CD14-positive monocyte (primary cell): ENCODE results near the gene TEX36. TPM values are rescaled to one million over a fixed set of nuclear protein-coding genes. Genes with fewer than 3 reads are reported as not detected.

Experiments used
- DNase-seq, 3 donors: peaks; one replicate each; pipeline ENCODE4 v3.0.0-alpha.2; 2011 to 2022
- H2AFZ ChIP-seq: 2 replicates; pipeline ENCODE4 v1.6.0; 2012; ENCODE audit warnings: mild to moderate bottlenecking, low read depth, low read length, inconsistent platforms; ENCODE audit not compliant: insufficient read depth, poor library complexity, severe bottlenecking
- H3K27ac ChIP-seq, 2 donors: 1 replicate in 1 of 2; 2 replicates in 1 of 2; pipeline ENCODE4 v1.5.1; 2012 to 2013; ENCODE audit warnings: low read length in 2 of 2, control low read depth in 1 of 2, inconsistent platforms in 1 of 2, low read depth in 1 of 2, mild to moderate bottlenecking in 1 of 2
- H3K27me3 ChIP-seq, 2 donors: one replicate each; pipeline versions ENCODE4 v1.6.0 to v1.6.1; 2011 to 2013; ENCODE audit warnings: low read length in 2 of 2; ENCODE audit not compliant: control insufficient read depth in 2 of 2, insufficient read depth in 2 of 2
- H3K36me3 ChIP-seq, 2 donors: replicated peaks in 1 of 2; 1 replicate in 1 of 2; 2 replicates in 1 of 2; pipeline versions ENCODE4 v1.5.1 to v1.6.1; 2012 to 2013; ENCODE audit warnings: low read length in 2 of 2, control low read depth in 1 of 2, inconsistent platforms in 1 of 2, mild to moderate bottlenecking in 1 of 2; ENCODE audit not compliant: insufficient read depth in 2 of 2, control insufficient read depth in 1 of 2
- H3K4me1 ChIP-seq, 2 donors: 1 replicate in 1 of 2; 2 replicates in 1 of 2; pipeline versions ENCODE4 v1.5.1 to v1.6.1; 2012 to 2013; ENCODE audit warnings: low read length in 2 of 2, control low read depth in 1 of 2, inconsistent platforms in 1 of 2, mild to moderate bottlenecking in 1 of 2, moderate library complexity in 1 of 2; ENCODE audit not compliant: insufficient read depth in 2 of 2, control insufficient read depth in 1 of 2
- H3K4me2 ChIP-seq: replicated peaks from 2 replicates; pipeline ENCODE3; 2012; ENCODE audit warnings: low read length, moderate library complexity, mild to moderate bottlenecking; ENCODE audit not compliant: poor library complexity, severe bottlenecking; ENCODE audit errors: extremely low read depth
- H3K4me3 ChIP-seq, 3 experiments: fragments of 200-600 bp in 1 of 3; sonication (generic) in 1 of 3; replicated peaks in 1 of 3; 1 replicate in 2 of 3; 2 replicates in 1 of 3; pipeline ENCODE4 v1.5.1; 2011 to 2013; ENCODE audit warnings: low read length in 3 of 3, mild to moderate bottlenecking in 3 of 3, control low read depth in 2 of 3, low read depth in 2 of 3, inconsistent platforms in 1 of 3, moderate library complexity in 1 of 3
- H3K79me2 ChIP-seq: 2 replicates; pipeline ENCODE4 v1.6.0; 2012; ENCODE audit warnings: mild to moderate bottlenecking, control low read depth, inconsistent platforms, low read length, moderate library complexity; ENCODE audit not compliant: insufficient read depth
- H3K9ac ChIP-seq: 2 replicates; pipeline ENCODE4 v1.6.0; 2017; ENCODE audit warnings: low read length, mild to moderate bottlenecking; ENCODE audit not compliant: insufficient read depth, poor library complexity, severe bottlenecking
- H3K9me3 ChIP-seq, 2 donors: replicated peaks in 1 of 2; 1 replicate in 1 of 2; 2 replicates in 1 of 2; pipeline versions ENCODE4 v1.5.1 to v1.6.1; 2012 to 2013; ENCODE audit warnings: low read length in 2 of 2, control low read depth in 1 of 2; ENCODE audit not compliant: control insufficient read depth in 1 of 2, insufficient read depth in 1 of 2
- H4K20me1 ChIP-seq: 2 replicates; pipeline ENCODE4 v1.6.0; 2012; ENCODE audit warnings: mild to moderate bottlenecking, low read length, control low read depth, moderate library complexity; ENCODE audit not compliant: insufficient read depth
- H3K27ac Mint-ChIP-seq, 7 donors: one replicate each; pipeline ENCODE4 v1.8.0; 2020; ENCODE audit warnings: mild to moderate bottlenecking in 7 of 7, mixed read lengths in 7 of 7, moderate library complexity in 6 of 7, inconsistent platforms in 2 of 7
- H3K27me3 Mint-ChIP-seq, 3 donors: one replicate each; pipeline ENCODE4 v1.8.0; 2021 to 2022; ENCODE audit warnings: low read depth in 3 of 3, mild to moderate bottlenecking in 3 of 3, mixed read lengths in 3 of 3, moderate library complexity in 3 of 3, inconsistent platforms in 1 of 3
- H3K36me3 Mint-ChIP-seq, 2 donors: one replicate each; pipeline ENCODE4 v1.8.0; 2020; ENCODE audit warnings: mixed read lengths in 2 of 2, inconsistent platforms in 1 of 2, mild to moderate bottlenecking in 1 of 2
- H3K4me1 Mint-ChIP-seq: one replicate; pipeline ENCODE4 v1.8.0; 2020; ENCODE audit warnings: mild to moderate bottlenecking, mixed read lengths
- H3K4me3 Mint-ChIP-seq, 2 donors: one replicate each; pipeline ENCODE4 v1.8.0; 2020; ENCODE audit warnings: mild to moderate bottlenecking in 2 of 2, mixed read lengths in 2 of 2, moderate library complexity in 1 of 2
- H3K9me3 Mint-ChIP-seq, 7 donors: one replicate each; pipeline ENCODE4 v1.8.0; 2020 to 2022; ENCODE audit warnings: mixed read lengths in 7 of 7, mild to moderate bottlenecking in 6 of 7, moderate library complexity in 6 of 7, inconsistent platforms in 2 of 7
- WGBS: methylation state at CpG from one replicate; pipeline ENCODE4 v1.1.5; 2013; ENCODE audit warnings: missing lambda C conversion rate; ENCODE audit not compliant: insufficient coverage; 5-methylcytosine and 5-hydroxymethylcytosine counted together
- intact Hi-C, 2 donors: fragments of 100-400 bp; cut with micrococcal nuclease; formaldehyde crosslinking; loops; one replicate each; pipeline versions ENCODE4 v1.15.0 to v1.15.1; 2023
- polyA plus RNA-seq, 3 donors: library from polyadenylated mRNA; depleted of rRNA in 1 of 3; unstranded in 2 of 3; stranded (reverse) in 1 of 3; fragments of 300-500 nt in 2 of 3; fragments of >200 nt in 1 of 3; fragmentation: Illumina TruSeq in 2 of 3; gene quantifications; 1 replicate in 2 of 3; 2 replicates in 1 of 3; pipeline ENCODE4 v1.2.3, GENCODE V29; 2012 to 2021
- TF ChIP-seq, protein P1 (sequence below): fragments of 200-600 bp; IDR thresholded peaks from one replicate; pipeline ENCODE4 v1.8.0; 2022; ENCODE audit warnings: antibody characterized with exemption, mild to moderate bottlenecking

The TEX36 gene
- polyA plus RNA-seq, 3 donors: not detected

DNA sequence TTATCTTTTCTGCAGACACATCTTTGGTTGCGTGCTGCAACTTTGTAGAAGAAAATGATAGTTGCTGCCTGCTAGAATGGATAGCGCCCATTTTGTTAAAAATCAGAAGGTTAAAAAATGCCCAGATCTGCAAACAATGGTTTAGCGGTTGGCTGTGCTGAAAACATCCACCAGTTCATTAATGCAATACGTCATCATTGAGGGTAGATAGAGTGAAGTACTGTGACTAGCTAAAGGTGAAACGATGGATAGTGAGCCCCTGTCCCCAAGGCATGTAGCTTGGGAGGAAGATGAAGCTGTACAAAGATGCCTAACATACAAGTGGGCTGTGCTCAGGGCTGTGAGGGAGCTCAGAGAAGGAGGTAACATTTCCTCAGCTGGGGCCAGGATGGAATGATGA, 48.4 kb downstream of the TEX36 start:
- TF ChIP-seq, protein P1, sequence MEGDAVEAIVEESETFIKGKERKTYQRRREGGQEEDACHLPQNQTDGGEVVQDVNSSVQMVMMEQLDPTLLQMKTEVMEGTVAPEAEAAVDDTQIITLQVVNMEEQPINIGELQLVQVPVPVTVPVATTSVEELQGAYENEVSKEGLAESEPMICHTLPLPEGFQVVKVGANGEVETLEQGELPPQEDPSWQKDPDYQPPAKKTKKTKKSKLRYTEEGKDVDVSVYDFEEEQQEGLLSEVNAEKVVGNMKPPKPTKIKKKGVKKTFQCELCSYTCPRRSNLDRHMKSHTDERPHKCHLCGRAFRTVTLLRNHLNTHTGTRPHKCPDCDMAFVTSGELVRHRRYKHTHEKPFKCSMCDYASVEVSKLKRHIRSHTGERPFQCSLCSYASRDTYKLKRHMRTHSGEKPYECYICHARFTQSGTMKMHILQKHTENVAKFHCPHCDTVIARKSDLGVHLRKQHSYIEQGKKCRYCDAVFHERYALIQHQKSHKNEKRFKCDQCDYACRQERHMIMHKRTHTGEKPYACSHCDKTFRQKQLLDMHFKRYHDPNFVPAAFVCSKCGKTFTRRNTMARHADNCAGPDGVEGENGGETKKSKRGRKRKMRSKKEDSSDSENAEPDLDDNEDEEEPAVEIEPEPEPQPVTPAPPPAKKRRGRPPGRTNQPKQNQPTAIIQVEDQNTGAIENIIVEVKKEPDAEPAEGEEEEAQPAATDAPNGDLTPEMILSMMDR: no peak
- Mint-ChIP-seq H3K27ac (no peak overlapping the region), H3K4me1 (no peaks in the 10 kb centered on the region), H3K9me3 (peaks cover 0 to 5% (median 0%) of the 10 kb centered on the region in 7 donors), H3K36me3 (no peaks in the 10 kb centered on the region), H3K27me3 (peaks cover 1 to 6% (median 3%) of the 10 kb centered on the region in 3 donors), H3K4me3 (no peak overlapping the region)
- no peaks in the 10 kb centered on the region for H4K20me1 ChIP-seq
- no peak for DNase-seq
- H2AFZ ChIP-seq: no peak overlapping the region
- no peak overlapping the region for H3K9ac ChIP-seq
- no peak overlapping the region for H3K4me2 ChIP-seq
- intact Hi-C loops: no loop called here
- no peak overlapping the region for H3K27ac ChIP-seq
- no peaks in the 10 kb centered on the region for H3K4me1 ChIP-seq
- H3K9me3 ChIP-seq: no peaks in the 10 kb centered on the region
- H3K36me3 ChIP-seq: no peaks in the 10 kb centered on the region
- no peak overlapping the region for H3K4me3 ChIP-seq
- WGBS: 100% methylated on average over 1 of the region's 5 CpGs
- no peaks in the 10 kb centered on the region for H3K27me3 ChIP-seq
- no peaks in the 10 kb centered on the region for H3K79me2 ChIP-seq

DNA sequence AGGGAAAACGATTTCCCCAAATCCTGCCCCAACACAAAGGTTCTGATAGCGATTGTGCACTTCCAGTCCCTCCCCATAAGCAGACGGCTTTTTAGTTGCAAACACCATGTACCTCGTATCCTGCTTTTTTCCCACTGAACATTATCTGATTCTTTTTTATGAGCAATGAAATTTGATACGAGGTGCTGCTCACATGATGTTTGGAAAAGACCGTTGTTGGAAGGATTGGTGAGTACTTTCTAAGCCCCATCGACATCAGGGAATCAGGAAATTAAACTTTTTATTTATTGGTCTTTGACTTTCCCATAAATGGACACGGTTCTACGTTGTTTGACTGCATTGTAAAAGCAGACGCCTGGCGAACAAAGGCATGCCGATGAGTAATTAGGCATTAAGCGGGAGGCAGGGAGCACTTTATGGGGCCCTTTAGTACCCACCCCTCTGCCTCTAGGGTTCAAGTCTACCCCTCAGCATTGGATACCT, 49.4 kb downstream of the TEX36 start:
- no peak overlapping the region for H3K9ac ChIP-seq
- no peaks in the 10 kb centered on the region for H3K36me3 ChIP-seq
- H3K27ac ChIP-seq: no peak overlapping the region
- H3K4me1 ChIP-seq: no peaks in the 10 kb centered on the region
- no peaks in the 10 kb centered on the region for H3K79me2 ChIP-seq
- H3K9me3 ChIP-seq: no peaks in the 10 kb centered on the region
- TF ChIP-seq, protein P1: no peak
- H4K20me1 ChIP-seq: no peaks in the 10 kb centered on the region
- no peak overlapping the region for H3K27ac Mint-ChIP-seq
- intact Hi-C loops: no loop called here
- peaks cover 0 to 5% (median 0%) of the 10 kb centered on the region in 7 donors for H3K9me3 Mint-ChIP-seq
- no peak overlapping the region for H2AFZ ChIP-seq
- no peaks in the 10 kb centered on the region for H3K4me1 Mint-ChIP-seq
- peaks cover 1 to 6% (median 3%) of the 10 kb centered on the region in 3 donors for H3K27me3 Mint-ChIP-seq
- no peak for DNase-seq
- no peak overlapping the region for H3K4me3 ChIP-seq
- no peaks in the 10 kb centered on the region for H3K36me3 Mint-ChIP-seq
- H3K4me3 Mint-ChIP-seq: no peak overlapping the region
- H3K27me3 ChIP-seq: no peaks in the 10 kb centered on the region
- no peak overlapping the region for H3K4me2 ChIP-seq
- 91% methylated on average over 11 of the region's 13 CpGs for WGBS
